Transverse colon (tissue), 4 donors: ENCODE measurements around the gene ZNG1B. TPM values are rescaled to one million over a fixed set of nuclear protein-coding genes. Genes with fewer than 3 reads are reported as not detected.
"Not testable (repeated sequence)": the region's sequence is repeated elsewhere in the genome, so short reads cannot be mapped to it uniquely, and the experiment has no call there.

Experiments
- DNase-seq: peaks from one replicate; pipeline ENCODE4 v3.0.0-alpha.2; 2019
- H3K27ac ChIP-seq, 4 donors: fragments of 200-600 bp; sonication (generic); 2 replicates each; pipeline ENCODE4 v1.5.1; 2016 to 2018; ENCODE audit warnings: inconsistent platforms in 4 of 4
- H3K27me3 ChIP-seq: fragments of 200-600 bp; sonication (generic); 2 replicates; pipeline ENCODE4 v1.5.1; 2017; ENCODE audit warnings: inconsistent platforms
- H3K36me3 ChIP-seq, 4 donors: fragments of 200-600 bp; sonication (generic); 2 replicates each; pipeline ENCODE4 v1.5.1; 2017 to 2019; ENCODE audit warnings: inconsistent platforms in 4 of 4
- H3K4me1 ChIP-seq, 4 donors: fragments of 200-600 bp; sonication (generic); 2 replicates each; pipeline ENCODE4 v1.5.1; 2017 to 2020; ENCODE audit warnings: inconsistent platforms in 4 of 4
- H3K4me3 ChIP-seq, 4 donors: fragments of 200-600 bp; sonication (generic); 1 replicate in 1 of 4; 2 replicates in 3 of 4; pipeline versions ENCODE4 v1.5.1 to v1.6.1; 2017 to 2019; ENCODE audit warnings: inconsistent platforms in 4 of 4
- H3K9me3 ChIP-seq, 2 donors: fragments of 200-600 bp; sonication (generic); 2 replicates each; pipeline ENCODE4 v1.5.1; 2017 to 2019; ENCODE audit warnings: inconsistent platforms in 2 of 2
- POLR2A ChIP-seq: fragments of 450-650 bp; IDR thresholded peaks from one replicate; pipeline ENCODE4 v1.6.1; 2016; ENCODE audit warnings: antibody characterized with exemption, mild to moderate bottlenecking, moderate library complexity
- POLR2AphosphoS5 ChIP-seq, 3 donors: sonication (generic); formaldehyde crosslinking; IDR thresholded peaks; one replicate each; pipeline ENCODE4 v1.6.1; 2016; ENCODE audit warnings: antibody characterized with exemption in 3 of 3
- WGBS, 2 donors: methylation state at CpG; one replicate each; pipeline ENCODE4 v1.1.5; 2018; ENCODE audit warnings: low coverage in 1 of 2; 5-methylcytosine and 5-hydroxymethylcytosine counted together
- in situ Hi-C, 4 donors: fragments of 200-750 bp; cut with MboI; loops; one replicate each; pipeline versions ENCODE4 v1.15.0 to v1.15.1; 2017; ENCODE audit warnings: low sequenced_read_pairs in 3 of 4, low pct_ligation_motif_present in 1 of 4, low pct_unique_long_range_greater_than_20kb in 1 of 4
- intact Hi-C: fragments of 100-400 bp; cut with DNase I; formaldehyde crosslinking; loops from one replicate; pipeline ENCODE4 v1.15.1; 2023; ENCODE audit warnings: low total_unique reads
- total RNA-seq, 4 donors: library from RNA; depleted of rRNA; stranded (reverse); fragments of >200 nt; gene quantifications; one replicate each; pipeline ENCODE4 v1.1.0, GENCODE V29; 2016
- TF ChIP-seq, protein P1 (sequence below), 5 experiments: fragments of 200-600 bp in 3 of 5; fragments of 450-650 bp in 2 of 5; sonication (generic) in 3 of 5; IDR thresholded peaks; 1 replicate in 2 of 5; 2 replicates in 3 of 5; pipeline ENCODE4 v1.5.1; 2016 to 2017; ENCODE audit warnings: antibody characterized with exemption in 5 of 5, inconsistent platforms in 3 of 5, mild to moderate bottlenecking in 2 of 5, moderate library complexity in 1 of 5

ZNG1B gene
- total RNA-seq, 4 donors from 2014 or later = 12.7 to 56.5 (median 38.5) TPM

GRCh38 chr2:113527350-113528045, 90.0 kb downstream of the ZNG1B start:
- H3K27me3 ChIP-seq, H3K4me3 ChIP-seq, intact Hi-C loops, H3K27ac ChIP-seq, H3K9me3 ChIP-seq, in situ Hi-C loops, DNase-seq, H3K4me1 ChIP-seq, H3K36me3 ChIP-seq: not testable (repeated sequence)
- WGBS, 2 donors = 0 to 8% methylated on average over 1 to 7 of the region's 12 CpGs
- TF ChIP-seq, protein P1, sequence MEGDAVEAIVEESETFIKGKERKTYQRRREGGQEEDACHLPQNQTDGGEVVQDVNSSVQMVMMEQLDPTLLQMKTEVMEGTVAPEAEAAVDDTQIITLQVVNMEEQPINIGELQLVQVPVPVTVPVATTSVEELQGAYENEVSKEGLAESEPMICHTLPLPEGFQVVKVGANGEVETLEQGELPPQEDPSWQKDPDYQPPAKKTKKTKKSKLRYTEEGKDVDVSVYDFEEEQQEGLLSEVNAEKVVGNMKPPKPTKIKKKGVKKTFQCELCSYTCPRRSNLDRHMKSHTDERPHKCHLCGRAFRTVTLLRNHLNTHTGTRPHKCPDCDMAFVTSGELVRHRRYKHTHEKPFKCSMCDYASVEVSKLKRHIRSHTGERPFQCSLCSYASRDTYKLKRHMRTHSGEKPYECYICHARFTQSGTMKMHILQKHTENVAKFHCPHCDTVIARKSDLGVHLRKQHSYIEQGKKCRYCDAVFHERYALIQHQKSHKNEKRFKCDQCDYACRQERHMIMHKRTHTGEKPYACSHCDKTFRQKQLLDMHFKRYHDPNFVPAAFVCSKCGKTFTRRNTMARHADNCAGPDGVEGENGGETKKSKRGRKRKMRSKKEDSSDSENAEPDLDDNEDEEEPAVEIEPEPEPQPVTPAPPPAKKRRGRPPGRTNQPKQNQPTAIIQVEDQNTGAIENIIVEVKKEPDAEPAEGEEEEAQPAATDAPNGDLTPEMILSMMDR (IDR thresholded peaks at IDR 0.05) = peak in 1 of 5 experiments; percentile 9

GRCh38 chr2:113528126-113528525, 90.6 kb downstream of the ZNG1B start:
- intact Hi-C loops, H3K27me3 ChIP-seq, H3K4me1 ChIP-seq, in situ Hi-C loops, H3K4me3 ChIP-seq, H3K27ac ChIP-seq, H3K36me3 ChIP-seq, H3K9me3 ChIP-seq, DNase-seq: not testable (repeated sequence)
- WGBS, 2 donors = 50 to 52% methylated on average over 3 to 5 of the region's 5 CpGs

DNA sequence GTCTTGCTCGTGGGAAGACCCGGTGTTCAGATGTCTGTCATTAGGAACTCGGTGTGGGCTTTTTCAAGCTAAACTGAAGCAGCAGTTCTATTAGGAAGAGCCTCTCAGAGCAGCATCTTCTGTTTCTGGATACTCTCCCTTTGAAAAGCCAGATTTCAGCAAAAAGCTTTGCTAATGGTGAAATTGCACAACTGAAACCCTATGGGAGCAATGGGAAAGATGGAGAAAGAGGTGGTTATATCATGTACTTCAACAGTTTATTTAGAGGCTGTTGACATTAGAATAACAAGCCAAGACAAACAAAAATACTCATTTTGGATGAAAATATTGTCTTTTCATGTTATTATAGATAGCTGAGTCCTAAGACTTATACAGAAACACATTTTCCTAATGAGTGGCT, 91.4 kb downstream of the ZNG1B start:
- H3K4me3 ChIP-seq, H3K4me1 ChIP-seq, DNase-seq, H3K27ac ChIP-seq, H3K36me3 ChIP-seq, H3K27me3 ChIP-seq, in situ Hi-C loops, H3K9me3 ChIP-seq, intact Hi-C loops: not testable (repeated sequence)
- WGBS, 2 donors = 40% methylated on average over 1 of the region's 3 CpGs; no CpG with 5 or more reads in 1 of the 2 donors

GRCh38 chr2:113532991-113533390, 95.5 kb downstream of the ZNG1B start:
- intact Hi-C loops, DNase-seq, H3K4me1 ChIP-seq, H3K4me3 ChIP-seq, H3K27ac ChIP-seq, H3K27me3 ChIP-seq, H3K9me3 ChIP-seq, in situ Hi-C loops, H3K36me3 ChIP-seq: not testable (repeated sequence)
- WGBS, 2 donors = no CpG with 5 or more reads among the region's 4 CpGs

GRCh38 chr2:113536573-113536972, 99.1 kb downstream of the ZNG1B start:
- in situ Hi-C loops, H3K36me3 ChIP-seq, DNase-seq, H3K4me3 ChIP-seq, H3K4me1 ChIP-seq, H3K27ac ChIP-seq, H3K27me3 ChIP-seq, intact Hi-C loops, H3K9me3 ChIP-seq: not testable (repeated sequence)
- 67 to 78% methylated on average over 3 to 6 of the region's 6 CpGs for WGBS, 2 donors

DNA sequence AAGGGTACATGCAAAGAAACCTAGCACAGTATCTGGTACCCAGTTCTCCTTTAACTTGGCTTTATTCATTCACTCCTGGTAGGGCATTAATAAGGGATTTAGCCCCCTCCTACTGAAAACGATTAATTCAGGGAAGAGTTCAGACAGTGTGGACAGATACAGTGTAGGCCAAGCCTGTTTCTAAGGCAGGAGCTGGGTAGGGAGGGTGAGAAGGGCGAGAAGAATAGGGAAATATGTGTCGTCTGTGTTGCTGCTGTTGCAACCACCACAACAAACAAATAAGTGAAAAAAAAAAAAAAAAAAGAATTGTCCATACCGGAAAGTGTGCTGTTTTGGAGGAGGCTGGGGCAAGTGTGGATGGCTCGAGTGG, 103.3 kb downstream of the ZNG1B start:
- H3K4me3 ChIP-seq, in situ Hi-C loops, DNase-seq, H3K27me3 ChIP-seq, H3K9me3 ChIP-seq, H3K4me1 ChIP-seq, intact Hi-C loops, H3K36me3 ChIP-seq: not testable (repeated sequence)
- H3K27ac ChIP-seq = peak overlapping the region in 1 of 4 donors; percentile 41
- 20 to 23% methylated on average over 1 to 5 of the region's 5 CpGs for WGBS, 2 donors

DNA sequence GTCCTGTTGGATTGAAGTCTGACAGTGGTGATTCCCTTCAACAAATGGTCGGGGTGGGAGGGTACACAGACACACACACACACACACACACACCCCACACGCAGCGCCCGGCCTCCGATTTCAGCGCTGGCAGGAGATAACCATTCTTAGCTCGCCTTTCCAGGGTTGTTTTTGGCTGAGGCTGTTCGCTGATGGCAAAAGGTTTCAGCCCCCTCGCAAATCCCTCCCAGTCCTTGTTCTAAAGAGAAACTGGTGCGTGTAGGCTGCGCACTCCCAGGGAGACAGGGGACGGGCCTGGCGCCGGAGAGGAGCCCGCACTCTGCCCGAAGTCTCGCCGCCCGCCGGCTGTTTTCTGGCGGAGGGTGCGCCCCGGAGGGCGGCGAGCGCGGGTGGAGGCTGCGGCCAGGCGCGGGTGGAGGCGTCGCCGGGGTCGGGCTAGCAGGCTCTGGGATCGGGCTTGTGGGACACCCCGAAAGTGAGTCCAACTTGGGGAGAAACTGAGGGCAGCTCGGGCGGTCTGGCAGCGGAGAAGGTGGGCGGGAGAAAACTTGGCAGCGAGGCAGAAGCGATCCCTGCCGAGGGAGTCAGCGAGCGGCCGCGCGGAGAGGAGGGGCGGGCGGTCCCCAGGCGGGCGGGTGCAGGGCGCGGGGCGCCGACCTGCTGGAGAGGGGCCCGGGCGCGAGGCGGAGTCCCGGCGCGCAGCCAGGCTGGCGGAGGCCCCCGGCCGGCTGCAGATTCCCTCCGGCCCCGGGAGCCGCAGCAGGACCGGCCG, 103.9 kb downstream of the ZNG1B start:
- peak overlapping the region; percentile 49 to 73 (median 61) for H3K4me3 ChIP-seq
- H3K27me3 ChIP-seq, H3K4me1 ChIP-seq, in situ Hi-C loops, H3K9me3 ChIP-seq, H3K36me3 ChIP-seq, intact Hi-C loops: not testable (repeated sequence)
- DNase-seq = peak; percentile 16
- TF ChIP-seq POLR2AphosphoS5 (IDR thresholded peaks at IDR 0.05) (peak in 1 of 3 donors; percentile 57), POLR2A (peak; percentile 35)
- peak overlapping the region; percentile 80 to 90 (median 84) for H3K27ac ChIP-seq
- WGBS, 2 donors = 8% methylated on average over 20 of the region's 71 CpGs; no CpG with 5 or more reads in 1 of the 2 donors

DNA sequence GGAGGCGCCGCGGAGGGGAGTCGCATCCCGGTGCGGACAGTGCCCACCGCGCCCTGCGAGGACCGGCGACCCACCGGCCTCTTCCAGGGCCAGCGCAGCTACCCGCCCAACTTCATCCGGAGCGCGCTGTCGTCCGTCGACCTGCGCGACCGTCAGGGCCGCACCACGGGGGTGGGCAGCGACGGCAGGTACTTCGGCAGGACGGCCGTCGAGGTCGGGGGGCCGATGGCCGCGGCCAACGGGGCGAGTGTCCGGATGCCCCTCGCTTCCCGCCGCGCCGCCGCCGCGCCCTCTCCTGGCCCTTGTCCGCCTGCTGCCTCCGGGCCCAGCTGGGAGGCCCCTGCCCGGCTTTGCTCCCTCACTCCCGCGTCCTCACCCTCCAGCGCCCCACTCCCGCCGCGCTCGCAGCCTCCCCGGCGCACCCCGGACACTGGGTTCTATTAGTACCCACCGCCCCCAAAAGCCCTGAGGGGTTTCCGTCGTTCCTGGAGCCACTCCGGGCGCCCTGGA, 104.5 kb downstream of the ZNG1B start:
- intact Hi-C loops, H3K36me3 ChIP-seq, DNase-seq, H3K9me3 ChIP-seq, H3K27me3 ChIP-seq, H3K4me1 ChIP-seq, in situ Hi-C loops: not testable (repeated sequence)
- peak overlapping the region; percentile 49 to 73 (median 61) for H3K4me3 ChIP-seq
- H3K27ac ChIP-seq = peak overlapping the region; percentile 80 to 90 (median 84)
- WGBS, 2 donors = 4% methylated on average over 16 to 21 of the region's 64 CpGs

DNA sequence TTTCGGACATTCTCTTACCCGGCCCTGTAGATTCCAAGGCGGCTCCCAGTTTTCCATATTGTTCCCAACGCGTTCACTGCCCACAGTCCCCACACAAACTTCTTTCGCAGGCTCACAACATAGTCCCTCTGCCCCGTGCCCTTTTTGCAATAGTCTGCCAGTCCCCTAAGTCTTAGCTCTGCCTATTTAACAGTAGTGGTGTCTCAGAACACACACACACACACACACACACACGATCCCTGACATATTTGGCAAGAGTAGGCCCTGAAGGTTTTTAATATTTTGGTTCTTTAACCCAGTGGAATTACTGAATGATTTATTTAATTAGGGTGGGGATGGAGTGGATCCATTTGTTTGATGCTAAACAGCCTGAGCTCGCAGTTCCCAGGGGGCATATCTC, 105.0 kb downstream of the ZNG1B start:
- WGBS, 2 donors = 17% methylated on average over 4 of the region's 9 CpGs; no CpG with 5 or more reads in 1 of the 2 donors
- peak overlapping the region in 3 of 4 donors; percentile 84 to 90 (median 85) for H3K27ac ChIP-seq

More for the DNA sequence above, 105.0 kb downstream of the ZNG1B start:
- H3K27me3 ChIP-seq, intact Hi-C loops, DNase-seq, H3K4me3 ChIP-seq, H3K4me1 ChIP-seq, in situ Hi-C loops, H3K9me3 ChIP-seq, H3K36me3 ChIP-seq: not testable (repeated sequence)
